MM.1S (cell line): ENCODE measurements around the gene HERC2.
"Not testable (repeated sequence)": the region's sequence is repeated elsewhere in the genome, so short reads cannot be mapped to it uniquely, and the experiment has no call there.

Source experiments
- EZH2 ChIP-seq: fragments of 300-600 bp; sonication (generic); optimal IDR thresholded peaks from 2 replicates; pipeline ENCODE3; 2017; ENCODE audit warnings: low read depth, mild to moderate bottlenecking, antibody characterized with exemption, low read length, mixed read lengths
- EZH2phosphoT487 ChIP-seq: fragments of 300-600 bp; sonication (generic); IDR thresholded peaks from 2 replicates; pipeline ENCODE4 v1.6.1; 2018; ENCODE audit warnings: antibody characterized with exemption, low read length
- TF ChIP-seq, protein P1 (sequence below): fragments of 300-600 bp; sonication (generic); IDR thresholded peaks from 2 replicates; pipeline ENCODE4 v1.5.1; 2016; ENCODE audit warnings: antibody characterized with exemption, low read length, mixed read lengths

DNA sequence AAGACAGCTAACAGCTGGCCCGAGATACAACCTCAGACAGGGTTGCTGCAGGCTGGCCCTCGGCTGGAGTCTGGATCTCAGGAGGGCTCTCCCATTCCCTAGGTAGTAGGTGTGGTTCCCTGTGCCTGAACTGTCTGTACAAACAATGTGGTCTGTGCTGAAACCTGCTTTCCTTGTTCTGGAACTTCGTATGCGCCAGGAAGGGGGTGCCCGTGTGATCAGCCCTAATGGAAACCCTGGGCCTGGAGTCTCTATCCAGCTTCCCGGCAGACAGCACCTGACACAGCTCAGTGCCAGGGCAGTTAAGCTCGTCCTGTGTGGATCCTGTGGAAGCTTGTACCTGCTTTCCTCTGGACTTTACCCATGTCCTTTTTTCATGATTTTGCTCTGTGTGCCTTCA, 99.4 kb downstream of the HERC2 start:
- TF ChIP-seq, protein P1, sequence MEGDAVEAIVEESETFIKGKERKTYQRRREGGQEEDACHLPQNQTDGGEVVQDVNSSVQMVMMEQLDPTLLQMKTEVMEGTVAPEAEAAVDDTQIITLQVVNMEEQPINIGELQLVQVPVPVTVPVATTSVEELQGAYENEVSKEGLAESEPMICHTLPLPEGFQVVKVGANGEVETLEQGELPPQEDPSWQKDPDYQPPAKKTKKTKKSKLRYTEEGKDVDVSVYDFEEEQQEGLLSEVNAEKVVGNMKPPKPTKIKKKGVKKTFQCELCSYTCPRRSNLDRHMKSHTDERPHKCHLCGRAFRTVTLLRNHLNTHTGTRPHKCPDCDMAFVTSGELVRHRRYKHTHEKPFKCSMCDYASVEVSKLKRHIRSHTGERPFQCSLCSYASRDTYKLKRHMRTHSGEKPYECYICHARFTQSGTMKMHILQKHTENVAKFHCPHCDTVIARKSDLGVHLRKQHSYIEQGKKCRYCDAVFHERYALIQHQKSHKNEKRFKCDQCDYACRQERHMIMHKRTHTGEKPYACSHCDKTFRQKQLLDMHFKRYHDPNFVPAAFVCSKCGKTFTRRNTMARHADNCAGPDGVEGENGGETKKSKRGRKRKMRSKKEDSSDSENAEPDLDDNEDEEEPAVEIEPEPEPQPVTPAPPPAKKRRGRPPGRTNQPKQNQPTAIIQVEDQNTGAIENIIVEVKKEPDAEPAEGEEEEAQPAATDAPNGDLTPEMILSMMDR: not testable (repeated sequence)
- not testable (repeated sequence) for TF ChIP-seq EZH2phosphoT487, EZH2
